HEK293T (cell line): ENCODE results near the gene CES2.

ENCODE experiments used
- CTCF ChIA-PET: fragments of 350-600 bp; formaldehyde crosslinking; extraction: SDS; loops from one replicate; lab custom pipeline; 2021; ENCODE audit warnings: antibody characterized with exemption, inconsistent platforms; lab: Yijun Ruan, JAX
- POLR2A ChIA-PET: fragments of 350-600 bp; formaldehyde crosslinking; extraction: SDS; loops from one replicate; lab custom pipeline; 2020; ENCODE audit warnings: antibody characterized with exemption, inconsistent platforms; lab: Yijun Ruan, JAX
- DNase-seq: peaks from one replicate; pipeline ENCODE4 v3.0.0; 2012; ENCODE audit warnings: mixed read lengths; ENCODE audit errors: extremely low spot score
- ARNT ChIP-seq: fragments of 450-650 bp; IDR thresholded peaks from 2 replicates; pipeline ENCODE4 v1.6.1; 2017; ENCODE audit warnings: mild to moderate bottlenecking
- BHLHE40 ChIP-seq: fragments of 450-650 bp; IDR thresholded peaks from 2 replicates; pipeline ENCODE4 v1.6.1; 2016; ENCODE audit warnings: mild to moderate bottlenecking, moderate library complexity, borderline replicate concordance
- CTBP1 ChIP-seq: fragments of 450-650 bp; IDR thresholded peaks from 2 replicates; pipeline ENCODE4 v1.6.1; 2016; ENCODE audit warnings: borderline replicate concordance
- ELF4 ChIP-seq: fragments of 450-650 bp; IDR thresholded peaks from 2 replicates; pipeline ENCODE4 v1.6.1; 2017; ENCODE audit warnings: antibody characterized with exemption
- FOXA1 ChIP-seq: fragments of 450-650 bp; IDR thresholded peaks from 2 replicates; pipeline ENCODE4 v1.6.1; 2016; ENCODE audit warnings: mild to moderate bottlenecking
- FOXK2 ChIP-seq: fragments of 450-650 bp; IDR thresholded peaks from 2 replicates; pipeline ENCODE4 v1.6.1; 2016; ENCODE audit warnings: mild to moderate bottlenecking
- FOXM1 ChIP-seq: fragments of 450-650 bp; IDR thresholded peaks from 2 replicates; pipeline ENCODE4 v1.6.1; 2017; ENCODE audit warnings: mild to moderate bottlenecking, borderline replicate concordance
- HDGF ChIP-seq: fragments of 450-650 bp; IDR thresholded peaks from 2 replicates; pipeline ENCODE4 v1.6.1; 2017; ENCODE audit warnings: antibody characterized with exemption, borderline replicate concordance
- L3MBTL2 ChIP-seq: fragments of 450-650 bp; conservative IDR thresholded peaks from 2 replicates; pipeline ENCODE4 v1.6.1; 2016; ENCODE audit warnings: mild to moderate bottlenecking
- LEF1 ChIP-seq: fragments of 450-650 bp; IDR thresholded peaks from 2 replicates; pipeline ENCODE4 v1.6.1; 2017; ENCODE audit warnings: mild to moderate bottlenecking, borderline replicate concordance
- NFRKB ChIP-seq: fragments of 450-650 bp; IDR thresholded peaks from 2 replicates; pipeline ENCODE4 v1.6.1; 2016; ENCODE audit warnings: mild to moderate bottlenecking, moderate library complexity
- PKNOX1 ChIP-seq: fragments of 450-650 bp; IDR thresholded peaks from 2 replicates; pipeline ENCODE4 v1.6.1; 2016
- SP1 ChIP-seq: fragments of 450-650 bp; IDR thresholded peaks from 2 replicates; pipeline ENCODE4 v1.6.1; 2017
- SUZ12 ChIP-seq: fragments of 450-650 bp; IDR thresholded peaks from 2 replicates; pipeline ENCODE4 v1.6.1; 2016; ENCODE audit warnings: mild to moderate bottlenecking
- TARDBP ChIP-seq: fragments of 450-650 bp; IDR thresholded peaks from 2 replicates; pipeline ENCODE4 v1.6.1; 2016
- ZNF384 ChIP-seq: fragments of 450-650 bp; IDR thresholded peaks from 2 replicates; pipeline ENCODE4 v1.6.1; 2016

Gene CES2

DNA sequence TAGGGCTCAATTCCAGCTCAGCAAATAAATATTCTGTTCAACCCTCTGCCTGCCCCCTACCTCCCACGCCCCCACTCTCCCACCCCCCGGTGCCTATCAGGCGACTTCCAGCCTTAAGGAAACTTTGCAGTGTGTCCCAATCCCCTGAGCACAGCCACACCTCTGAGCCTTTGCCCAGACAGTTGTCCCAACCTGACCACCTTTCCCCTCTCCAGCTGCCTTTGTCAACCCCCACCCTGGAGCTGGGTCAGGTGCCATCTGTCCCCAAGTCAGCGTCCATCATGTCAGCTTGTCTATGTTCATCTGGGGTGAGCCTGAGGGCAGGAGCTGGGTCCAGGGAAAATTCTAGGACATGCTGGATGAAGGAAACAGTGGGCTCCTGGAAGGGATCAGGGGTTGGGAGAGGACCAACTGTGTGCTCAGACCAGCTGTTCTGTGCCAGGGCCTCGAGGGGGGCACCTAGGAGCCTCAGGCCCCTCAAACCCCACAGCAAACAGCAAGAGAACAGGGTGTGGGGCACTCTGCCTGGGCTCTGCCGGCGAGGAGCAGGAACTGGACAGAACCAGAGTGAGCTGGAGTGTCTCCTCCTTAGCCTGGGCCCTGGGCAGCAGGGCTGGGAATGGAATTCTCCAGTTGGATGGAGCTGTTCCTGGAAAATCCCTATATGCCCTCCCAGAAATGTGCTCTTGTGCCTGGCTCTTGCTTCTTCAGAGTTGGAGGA, 34.4 kb upstream of the CES2 start:
- no peak for DNase-seq
- no peak for TF ChIP-seq SP1
- CTCF ChIA-PET, result interaction anchor here (1.0 to 2.2 kb wide), 2 partner anchors 9 to 28 kb away, joined by 6 to 10 read pairs; no protein-coding TSS in a partner anchor
- POLR2A ChIA-PET, result interaction anchor here (0.7 to 1.8 kb wide), 5 partner anchors 18 to 33 kb away, joined by 3 to 7 read pairs (median 4); partner anchors contain the start of genes CDH16, CIAO2B and PDP2

DNA sequence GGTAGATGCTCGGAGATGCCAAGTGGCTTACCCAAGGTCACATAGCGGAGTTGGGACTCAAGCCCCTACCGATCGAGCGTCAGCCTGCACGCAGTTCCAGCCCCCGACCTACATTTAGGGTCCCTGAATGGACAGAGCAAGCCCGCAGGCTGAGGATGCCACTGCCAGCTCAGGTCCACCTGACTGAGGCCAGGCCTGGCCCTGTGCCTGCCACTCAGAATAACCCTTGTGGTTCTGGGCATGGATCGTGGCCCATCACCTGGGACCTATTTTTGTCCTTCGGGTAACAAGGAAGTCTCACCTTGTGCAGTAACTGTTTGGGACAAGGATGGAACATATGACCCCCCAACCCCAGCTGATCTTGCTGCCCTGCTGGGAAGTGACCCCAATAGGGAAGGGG, 33.7 kb upstream of the CES2 start:
- ChIA-PET CTCF (interaction anchor here (1.0 to 2.2 kb wide), 2 partner anchors 8 to 27 kb away, joined by 6 to 10 read pairs; no protein-coding TSS in a partner anchor), POLR2A (interaction anchor here (1.8 kb wide), 1 partner anchor 33 kb away, joined by 7 read pairs; the partner anchor contains the start of gene CIAO2B)
- no peak for DNase-seq
- TF ChIP-seq ARNT (no peak), HDGF (no peak)

GRCh38 chr16:66902648-66903543, 32.4 kb upstream of the CES2 start:
- DNase-seq, result no peak
- ChIA-PET CTCF (interaction anchor here (1.7 kb wide), 1 partner anchor 26 kb away, joined by 7 read pairs; no protein-coding TSS in a partner anchor), POLR2A (interaction anchor here (1.8 kb wide), 1 partner anchor 31 kb away, joined by 7 read pairs; the partner anchor contains the start of gene CIAO2B)
- TF ChIP-seq LEF1 (no peak), PKNOX1 (no peak), HDGF (no peak), L3MBTL2 (no peak), SP1 (no peak), TARDBP (no peak), FOXM1 (no peak), CTBP1 (no peak), ELF4 (no peak), ARNT (no peak)

- TF ChIP-seq SP1 (no peak), TARDBP (no peak), BHLHE40 (no peak), PKNOX1 (no peak), LEF1 (no peak), L3MBTL2 (no peak), FOXM1 (no peak), SUZ12 (no peak), NFRKB (no peak), FOXK2 (no peak), ELF4 (no peak), FOXA1 (no peak), HDGF (no peak), ARNT (no peak), CTBP1 (no peak), ZNF384 (no peak)
- DNase-seq, result no peak
- POLR2A ChIA-PET, result no interaction called here
- CTCF ChIA-PET, result interaction anchor here (1.7 kb wide), 1 partner anchor 25 kb away, joined by 7 read pairs; no protein-coding TSS in a partner anchor
These were observed 31.5 kb upstream of the CES2 start for GRCh38 chr16:66903544-66904427.

- POLR2A ChIA-PET, result interaction anchor here (0.9 to 1.9 kb wide), 2 partner anchors 22 to 24 kb away, joined by 3 to 8 read pairs; no protein-coding TSS in a partner anchor
These were observed 30.9 kb upstream of the CES2 start for GRCh38 chr16:66904428-66904845.

More at GRCh38 chr16:66904428-66904845, 30.9 kb upstream of the CES2 start:
- no peak for TF ChIP-seq HDGF
- no peak for TF ChIP-seq L3MBTL2
- TF ChIP-seq TARDBP, result no peak
- TF ChIP-seq FOXK2, result no peak
- no peak for TF ChIP-seq SUZ12
- TF ChIP-seq LEF1, result no peak
- no peak for TF ChIP-seq SP1
- no peak for TF ChIP-seq ZNF384
- TF ChIP-seq FOXM1, result no peak
- TF ChIP-seq BHLHE40, result no peak
- no peak for TF ChIP-seq PKNOX1
- no peak for TF ChIP-seq NFRKB
- CTCF ChIA-PET, result interaction anchor here (0.8 to 1.7 kb wide), 2 partner anchors 24 to 280 kb away, joined by 3 to 7 read pairs; no protein-coding TSS in a partner anchor
- no peak for DNase-seq
